Activated gamma-delta T cell (primary cell): ENCODE results near the gene GTF3C4.

ENCODE experiments used
- DNase-seq: peaks from one replicate; lab custom pipeline; 2025; lab: John Stamatoyannopoulos, UW

The GTF3C4 gene

GRCh38 chr9:132732326-132733259, 62.3 kb downstream of the GTF3C4 start:
- no peak for DNase-seq

- DNase-seq, result no peak
Measured at GRCh38 chr9:132733260-132733815, 63.1 kb downstream of the GTF3C4 start.

GRCh38 chr9:132739710-132740310, 69.5 kb downstream of the GTF3C4 start:
- DNase-seq, result no peak

GRCh38 chr9:132740526-132741309, 70.5 kb downstream of the GTF3C4 start:
- no peak for DNase-seq

GRCh38 chr9:132742821-132743311, 72.6 kb downstream of the GTF3C4 start:
- no peak for DNase-seq

GRCh38 chr9:132743931-132744479, 73.7 kb downstream of the GTF3C4 start:
- no peak for DNase-seq
